OCI-LY3 (cell line): ENCODE data around the gene KIRREL1.

Experiments
- CTCF ChIP-seq: fragments of 200-600, 300-600 bp; sonication (generic); IDR thresholded peaks from 2 replicates; pipeline ENCODE4 v1.5.1; 2014; ENCODE audit warnings: antibody characterized with exemption, low read length, low read depth
- EZH2phosphoT487 ChIP-seq: fragments of 200-600 bp; shearing (Covaris generic); IDR thresholded peaks from 2 replicates; pipeline ENCODE4 v1.6.1; 2018; ENCODE audit warnings: antibody characterized with exemption, mixed run types, low read depth

- TF ChIP-seq CTCF (no peak), EZH2phosphoT487 (no peak)
Observed at GRCh38 chr1:158071138-158071537, 77.7 kb downstream of the KIRREL1 start.
